Lung (tissue), 12 donors: Measurements from ENCODE around the gene PWWP2B. TPM values are rescaled to one million over a fixed set of nuclear protein-coding genes. Genes with fewer than 3 reads are reported as not detected.
"Not testable (repeated sequence)": the region's sequence is repeated elsewhere in the genome, so short reads cannot be mapped to it uniquely, and the experiment has no call there.

Experiments
- ATAC-seq: fragments of 200-7000 bp; cut with Tn5 transposase; one replicate; pipeline ENCODE4 v1.9.1; 2020; ENCODE audit warnings: moderate number of reproducible peaks; ENCODE audit not compliant: insufficient read depth, low FRiP score
- DNase-seq, 3 donors: peaks; one replicate each; pipeline ENCODE4 v3.0.0-alpha.2; 2013 to 2017
- H3K27ac ChIP-seq, 2 donors: one replicate each; pipeline ENCODE4 v1.5.1; 2013; ENCODE audit warnings: mild to moderate bottlenecking in 2 of 2, moderate library complexity in 2 of 2, control low read depth in 1 of 2, inconsistent platforms in 1 of 2, low read depth in 1 of 2, low read length in 1 of 2
- H3K27me3 ChIP-seq, 3 donors: one replicate each; pipeline ENCODE4 v1.5.1; 2013; ENCODE audit warnings: low read length in 2 of 3; ENCODE audit not compliant: control insufficient read depth in 3 of 3, insufficient read depth in 3 of 3
- H3K36me3 ChIP-seq, 4 donors: one replicate each; pipeline ENCODE4 v1.5.1; 2013; ENCODE audit warnings: low read length in 4 of 4, mild to moderate bottlenecking in 1 of 4, moderate library complexity in 1 of 4; ENCODE audit not compliant: control insufficient read depth in 4 of 4, insufficient read depth in 4 of 4
- H3K4me1 ChIP-seq, 5 donors: one replicate each; pipeline ENCODE4 v1.5.1; 2013; ENCODE audit warnings: low read length in 5 of 5, mild to moderate bottlenecking in 2 of 5, moderate library complexity in 1 of 5; ENCODE audit not compliant: control insufficient read depth in 5 of 5, insufficient read depth in 5 of 5
- H3K4me3 ChIP-seq: one replicate; pipeline ENCODE4 v1.5.1; 2013; ENCODE audit warnings: mild to moderate bottlenecking, control low read depth, moderate library complexity
- H3K9ac ChIP-seq, 2 donors: one replicate each; pipeline ENCODE4 v1.5.1; 2013; ENCODE audit warnings: low read length in 2 of 2, control low read depth in 1 of 2; ENCODE audit not compliant: insufficient read depth in 1 of 2
- H3K9me3 ChIP-seq, 4 donors: one replicate each; pipeline ENCODE4 v1.5.1; 2013; ENCODE audit warnings: low read length in 3 of 4, mild to moderate bottlenecking in 1 of 4, moderate library complexity in 1 of 4; ENCODE audit not compliant: control insufficient read depth in 4 of 4, insufficient read depth in 3 of 4
- CTCF ChIP-seq: IDR thresholded peaks from 2 replicates; pipeline ENCODE4 v1.5.1; 2012; ENCODE audit warnings: mild to moderate bottlenecking; ENCODE audit errors: control extremely low read depth, extremely low read depth
- WGBS, 2 donors: extraction: QIAGEN DNeasy Blood & Tissue Kit; methylation state at CpG; one replicate each; pipeline ENCODE4 v1.1.7; 2013; 5-methylcytosine and 5-hydroxymethylcytosine counted together
- polyA plus RNA-seq, 2 donors: library from polyadenylated mRNA; stranded (reverse); fragments of 200-250 nt; gene quantifications; one replicate each; pipeline ENCODE4 v1.2.1, GENCODE V29; 2013
- total RNA-seq, 2 donors: library from RNA; depleted of rRNA in 1 of 2; stranded (reverse); fragments of >200 nt in 1 of 2; gene quantifications; one replicate each; pipeline ENCODE4 v1.2.1, GENCODE V29; 2014 to 2021
- donor health status: control.
- donor health status: control.
- donor health status: Bipolar disorder and iron deficiency.
- donor health status: healthy.
- donor health status: DM: yes; HTN: yes; CAD: no.

PWWP2B gene
- total and polyA plus RNA-seq, 4 donors: 20.1 to 33.4 (median 21.1) TPM

- Histone ChIP-seq H3K27me3 (no peaks in the 10 kb centered on the region), H3K27ac (no peak overlapping the region), H3K9me3 (peaks cover 0 to 3% (median 0%) of the 10 kb centered on the region in 4 donors), H3K36me3 (no peaks in the 10 kb centered on the region), H3K9ac (no peak overlapping the region), H3K4me1 (peaks cover 0 to 13% (median 9%) of the 10 kb centered on the region in 5 donors), H3K4me3 (no peak overlapping the region)
- 77 to 84% methylated on average over 17 to 18 of the region's 18 CpGs for WGBS, 2 donors
- TF ChIP-seq CTCF: no peak
- ATAC-seq (no peak), DNase-seq (no peak)
Measured at GRCh38 chr10:132385721-132386418, 11.1 kb upstream of the PWWP2B start.

- Histone ChIP-seq H3K4me3 (no peak overlapping the region), H3K4me1 (peaks cover 0 to 14% (median 10%) of the 10 kb centered on the region in 5 donors), H3K27ac (no peak overlapping the region), H3K27me3 (no peaks in the 10 kb centered on the region), H3K36me3 (no peaks in the 10 kb centered on the region), H3K9me3 (peaks cover 0 to 3% (median 0%) of the 10 kb centered on the region in 4 donors), H3K9ac (no peak overlapping the region)
- DNase-seq: no peak
- ATAC-seq: no peak
- no peak for TF ChIP-seq CTCF
- WGBS, 2 donors: 53 to 74% methylated on average over 9 of the region's 9 CpGs
Measured at GRCh38 chr10:132386419-132386831, 10.6 kb upstream of the PWWP2B start.

GRCh38 chr10:132386896-132387295, 10.1 kb upstream of the PWWP2B start:
- not testable (repeated sequence) for DNase-seq, H3K4me3 ChIP-seq, H3K27me3 ChIP-seq, H3K9me3 ChIP-seq, H3K27ac ChIP-seq, H3K9ac ChIP-seq, ATAC-seq, H3K36me3 ChIP-seq
- whole genome bisulfite sequencing, 2 donors: 90 to 92% methylated on average over 1 of the region's 1 CpG
- H3K4me1 ChIP-seq: peaks cover 0 to 14% (median 10%) of the 10 kb centered on the region in 5 donors

- ATAC-seq: peak; percentile 58
- no peak overlapping the region for H3K4me3 ChIP-seq
Measured at GRCh38 chr10:132387764-132388210, 9.2 kb upstream of the PWWP2B start.

More at GRCh38 chr10:132387764-132388210, 9.2 kb upstream of the PWWP2B start:
- Histone ChIP-seq H3K4me1 (peaks cover 0 to 14% (median 10%) of the 10 kb centered on the region in 5 donors), H3K9me3 (peaks cover 0 to 3% (median 0%) of the 10 kb centered on the region in 4 donors), H3K36me3 (no peaks in the 10 kb centered on the region), H3K9ac (no peak overlapping the region), H3K27me3 (no peaks in the 10 kb centered on the region), H3K27ac (peak overlapping the region in 1 of 2 donors; percentile 53)
- 2 to 3% methylated on average over 25 to 26 of the region's 26 CpGs for WGBS, 2 donors
- DNase-seq: peak; percentile 70 to 81 (median 75)
- TF ChIP-seq CTCF: peak; percentile 72
